ENCODE measurements around the gene ADAMTSL2.

Gene ADAMTSL2

DNA sequence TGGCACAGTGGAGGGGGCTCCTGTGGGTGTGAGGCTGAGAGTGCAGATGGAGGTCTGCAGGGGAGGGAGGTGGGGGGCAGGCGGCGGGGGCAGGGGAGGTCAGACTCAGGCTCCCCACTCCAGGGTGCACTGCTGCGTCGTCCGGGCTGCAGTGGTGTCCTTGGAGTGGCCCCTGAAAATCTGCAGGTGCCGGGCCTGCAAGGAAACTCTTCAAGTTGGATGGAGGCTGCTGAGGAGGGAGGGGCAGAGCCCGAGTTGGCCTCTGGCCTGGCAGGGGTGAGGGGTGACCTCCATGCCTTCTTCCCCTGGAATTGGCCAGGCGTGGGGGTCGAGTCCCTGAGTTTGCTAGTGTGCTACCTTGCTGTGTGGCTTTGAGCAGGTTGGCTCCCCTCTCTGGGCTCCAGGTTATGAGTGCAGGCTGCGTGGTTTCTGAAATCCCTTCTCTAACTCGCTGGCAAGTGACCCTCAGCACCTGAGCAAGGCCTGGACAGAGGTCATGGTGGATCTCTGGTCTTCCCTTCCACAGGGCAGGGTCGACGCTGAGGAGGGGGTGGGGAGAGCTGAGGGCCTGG lies 888 bp downstream of the ADAMTSL2 start:
- H3K9me3 ChIP-seq (ENCODE audit: control insufficient read depth in 1 of 2, low read length in 2 of 2), result no peaks in the 10 kb centered on the region
- H3K36me3 ChIP-seq (ENCODE audit: control insufficient read depth in 1 of 2, insufficient read depth in 2 of 2, low read length in 2 of 2), result no peaks in the 10 kb centered on the region
- H3K4me1 ChIP-seq (ENCODE audit: control insufficient read depth in 1 of 2, insufficient read depth in 2 of 2, low read length in 2 of 2), result peaks cover 10 to 11% of the 10 kb centered on the region in 2 donors
- H3K27me3 ChIP-seq (ENCODE audit: control insufficient read depth in 1 of 2, insufficient read depth in 2 of 2, low read length in 2 of 2), result peaks cover 11 to 36% of the 10 kb centered on the region in 2 donors
- no peak overlapping the region for H3K27ac ChIP-seq (ENCODE audit: low read depth, low read length)
- H3K4me3 ChIP-seq (ENCODE audit: low read depth in 1 of 2, low read length in 2 of 2), result no peak overlapping the region
- H3K9ac ChIP-seq (ENCODE audit: low read depth in 1 of 2, low read length in 2 of 2), result no peak overlapping the region

DNA sequence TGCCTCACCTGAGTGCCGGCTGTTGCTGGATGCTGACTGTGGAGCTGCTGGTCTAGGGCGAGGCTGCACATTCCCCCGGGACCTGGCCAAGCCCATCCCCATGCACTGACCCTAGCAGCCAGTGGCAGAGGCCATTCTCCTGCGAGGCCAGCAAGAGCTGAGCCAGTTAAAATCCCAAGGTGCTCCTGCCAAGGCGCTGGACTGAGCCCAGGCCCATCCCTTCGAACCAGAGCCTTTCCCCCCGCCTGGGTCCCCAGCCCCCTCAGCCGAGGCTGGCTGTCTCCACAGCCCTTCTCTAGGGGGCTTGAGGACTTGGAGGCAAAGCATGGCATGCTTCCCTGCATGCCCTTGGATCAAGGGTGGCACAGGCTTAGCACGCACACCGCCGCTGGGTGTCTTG lies 1.6 kb downstream of the ADAMTSL2 start:
- H3K27me3 ChIP-seq (ENCODE audit: control insufficient read depth in 1 of 2, insufficient read depth in 2 of 2, low read length in 2 of 2), result peaks cover 11 to 36% of the 10 kb centered on the region in 2 donors
- H3K36me3 ChIP-seq (ENCODE audit: control insufficient read depth in 1 of 2, insufficient read depth in 2 of 2, low read length in 2 of 2), result no peaks in the 10 kb centered on the region
- H3K4me1 ChIP-seq (ENCODE audit: control insufficient read depth in 1 of 2, insufficient read depth in 2 of 2, low read length in 2 of 2), result peaks cover 10 to 11% of the 10 kb centered on the region in 2 donors
- H3K4me3 ChIP-seq (ENCODE audit: low read depth in 1 of 2, low read length in 2 of 2), result no peak overlapping the region
- H3K9ac ChIP-seq (ENCODE audit: low read depth in 1 of 2, low read length in 2 of 2), result no peak overlapping the region
- H3K27ac ChIP-seq (ENCODE audit: low read depth, low read length), result no peak overlapping the region
- H3K9me3 ChIP-seq (ENCODE audit: control insufficient read depth in 1 of 2, low read length in 2 of 2), result no peaks in the 10 kb centered on the region

DNA sequence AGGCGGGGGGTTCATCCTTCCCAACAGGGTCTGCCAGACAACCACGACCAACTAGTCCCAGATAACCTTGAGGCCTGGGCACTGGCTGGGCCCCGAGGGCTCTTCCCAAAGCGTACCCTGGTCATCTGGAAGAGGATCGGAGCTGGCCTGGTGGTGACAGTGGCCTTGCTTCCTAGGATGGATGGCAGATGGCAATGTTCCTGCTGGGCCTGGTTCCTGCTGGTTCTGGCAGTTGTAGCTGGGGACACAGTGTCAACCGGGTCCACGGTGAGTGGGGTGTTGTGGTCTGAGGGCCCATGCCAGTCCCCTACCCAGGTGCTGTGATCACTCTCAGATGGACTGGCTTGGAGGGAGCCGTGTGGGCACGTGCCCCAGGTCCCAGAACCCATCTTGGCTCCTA lies 2.0 kb downstream of the ADAMTSL2 start:
- no peaks in the 10 kb centered on the region for H3K36me3 ChIP-seq (ENCODE audit: control insufficient read depth in 1 of 2, insufficient read depth in 2 of 2, low read length in 2 of 2)
- no peaks in the 10 kb centered on the region for H3K9me3 ChIP-seq (ENCODE audit: control insufficient read depth in 1 of 2, low read length in 2 of 2)
- H3K9ac ChIP-seq (ENCODE audit: low read depth in 1 of 2, low read length in 2 of 2), result no peak overlapping the region
- H3K27ac ChIP-seq (ENCODE audit: low read depth, low read length), result no peak overlapping the region
- no peak overlapping the region for H3K4me3 ChIP-seq (ENCODE audit: low read depth in 1 of 2, low read length in 2 of 2)
- H3K4me1 ChIP-seq (ENCODE audit: control insufficient read depth in 1 of 2, insufficient read depth in 2 of 2, low read length in 2 of 2), result peaks cover 10 to 11% of the 10 kb centered on the region in 2 donors
- peaks cover 11 to 36% of the 10 kb centered on the region in 2 donors for H3K27me3 ChIP-seq (ENCODE audit: control insufficient read depth in 1 of 2, insufficient read depth in 2 of 2, low read length in 2 of 2)

DNA sequence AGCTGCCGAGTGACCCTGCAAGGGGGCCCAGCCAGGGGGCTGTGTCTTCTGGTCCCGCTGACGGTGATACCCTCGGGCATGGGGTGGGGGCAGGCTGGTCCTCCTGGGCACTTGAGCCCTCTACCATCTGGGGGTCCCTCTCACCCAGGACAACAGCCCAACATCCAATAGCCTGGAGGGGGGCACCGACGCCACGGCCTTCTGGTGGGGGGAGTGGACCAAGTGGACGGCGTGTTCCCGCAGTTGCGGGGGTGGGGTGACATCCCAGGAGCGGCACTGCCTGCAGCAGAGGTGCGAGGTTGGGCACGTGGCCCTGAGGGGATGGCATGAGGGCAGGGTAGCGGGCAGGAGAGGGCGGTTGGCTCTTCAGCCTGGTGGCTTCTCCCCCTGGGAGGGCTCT lies 2.8 kb downstream of the ADAMTSL2 start:
- H3K27ac ChIP-seq (ENCODE audit: low read depth, low read length), result no peak overlapping the region
- no peaks in the 10 kb centered on the region for H3K36me3 ChIP-seq (ENCODE audit: control insufficient read depth in 1 of 2, insufficient read depth in 2 of 2, low read length in 2 of 2)
- no peak overlapping the region for H3K4me3 ChIP-seq (ENCODE audit: low read depth in 1 of 2, low read length in 2 of 2)
- H3K4me1 ChIP-seq (ENCODE audit: control insufficient read depth in 1 of 2, insufficient read depth in 2 of 2, low read length in 2 of 2), result peaks cover 10 to 11% of the 10 kb centered on the region in 2 donors
- H3K9ac ChIP-seq (ENCODE audit: low read depth in 1 of 2, low read length in 2 of 2), result no peak overlapping the region
- peaks cover 11 to 36% of the 10 kb centered on the region in 2 donors for H3K27me3 ChIP-seq (ENCODE audit: control insufficient read depth in 1 of 2, insufficient read depth in 2 of 2, low read length in 2 of 2)
- no peaks in the 10 kb centered on the region for H3K9me3 ChIP-seq (ENCODE audit: control insufficient read depth in 1 of 2, low read length in 2 of 2)

DNA sequence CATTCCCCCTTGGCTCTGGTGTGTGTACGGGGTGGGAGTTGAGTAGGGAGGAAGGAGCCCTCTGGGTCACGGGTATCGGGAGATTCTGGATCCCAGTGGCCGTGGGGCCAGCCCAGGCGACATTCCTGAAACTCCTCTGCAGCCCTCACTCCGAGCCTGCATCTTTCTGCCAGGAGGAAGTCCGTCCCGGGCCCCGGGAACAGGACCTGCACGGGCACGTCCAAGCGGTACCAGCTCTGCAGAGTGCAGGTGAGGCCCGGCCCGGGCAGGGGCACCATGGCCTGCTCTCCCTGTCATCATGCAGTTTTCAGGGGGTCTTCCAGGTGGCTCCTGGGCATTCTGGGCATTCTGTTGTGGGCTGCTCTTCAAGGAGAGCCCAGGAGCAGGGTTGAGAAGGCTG lies 3.7 kb downstream of the ADAMTSL2 start:
- Histone ChIP-seq H3K9me3 (ENCODE audit: control insufficient read depth in 1 of 2, low read length in 2 of 2) (no peaks in the 10 kb centered on the region), H3K27ac (ENCODE audit: low read depth, low read length) (no peak overlapping the region), H3K27me3 (ENCODE audit: control insufficient read depth in 1 of 2, insufficient read depth in 2 of 2, low read length in 2 of 2) (peaks cover 11 to 31% of the 10 kb centered on the region in 2 donors), H3K36me3 (ENCODE audit: control insufficient read depth in 1 of 2, insufficient read depth in 2 of 2, low read length in 2 of 2) (no peaks in the 10 kb centered on the region), H3K4me3 (ENCODE audit: low read depth in 1 of 2, low read length in 2 of 2) (no peak overlapping the region), H3K9ac (ENCODE audit: low read depth in 1 of 2, low read length in 2 of 2) (no peak overlapping the region), H3K4me1 (ENCODE audit: control insufficient read depth in 1 of 2, insufficient read depth in 2 of 2, low read length in 2 of 2) (peaks cover 10 to 11% of the 10 kb centered on the region in 2 donors)

DNA sequence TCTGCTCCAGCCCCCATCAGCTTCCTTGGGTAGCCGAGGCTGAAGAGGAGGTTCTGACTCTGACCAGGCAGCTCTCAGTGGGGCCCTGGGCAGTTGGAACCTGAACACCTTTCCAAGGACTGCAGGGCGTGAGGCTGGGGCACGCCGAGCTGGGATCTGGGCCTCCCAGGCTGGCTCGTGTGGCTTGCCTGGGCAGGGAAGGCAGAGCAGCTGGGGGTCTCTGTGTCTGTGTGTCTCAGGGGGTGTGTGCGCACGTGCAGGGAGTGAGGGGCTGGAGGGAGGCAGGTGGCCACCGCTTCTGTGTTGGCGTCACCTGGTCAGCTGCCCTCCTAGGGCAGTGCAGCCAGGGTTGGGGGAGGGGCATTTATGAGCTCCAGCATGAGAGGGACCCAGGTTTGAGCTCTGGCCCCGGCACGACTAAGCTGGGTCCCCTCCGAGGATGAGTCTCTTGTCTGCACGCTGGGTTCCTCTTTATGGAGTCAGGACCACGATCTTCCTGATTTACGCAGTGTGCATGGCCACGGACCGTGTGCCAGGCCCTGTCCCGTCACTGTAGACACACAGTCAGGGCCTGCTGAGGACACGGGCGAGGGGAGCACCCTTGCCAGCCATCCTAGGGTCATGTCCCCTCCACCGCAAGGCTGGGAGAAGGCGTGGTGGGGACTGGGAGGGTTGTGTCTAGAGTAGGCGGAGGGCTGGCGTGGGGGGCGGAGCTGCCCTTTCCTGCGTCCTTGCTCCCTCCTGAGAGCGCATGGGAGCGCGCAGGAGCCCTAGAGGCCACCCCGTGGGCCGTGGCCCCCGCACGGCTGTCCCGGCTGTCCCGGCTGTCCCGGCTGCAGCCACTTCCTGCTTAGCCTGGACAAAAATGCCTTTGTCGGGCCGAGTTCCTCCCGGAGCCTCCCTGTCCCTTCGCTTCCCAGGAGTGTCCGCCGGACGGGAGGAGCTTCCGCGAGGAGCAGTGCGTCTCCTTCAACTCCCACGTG lies 4.6 kb downstream of the ADAMTSL2 start:
- Histone ChIP-seq H3K9me3 (ENCODE audit: control insufficient read depth in 1 of 2, low read length in 2 of 2) (no peaks in the 10 kb centered on the region), H3K4me1 (ENCODE audit: control insufficient read depth in 1 of 2, insufficient read depth in 2 of 2, low read length in 2 of 2) (peaks cover 5 to 10% of the 10 kb centered on the region in 2 donors), H3K27ac (ENCODE audit: low read depth, low read length) (no peak overlapping the region), H3K27me3 (ENCODE audit: control insufficient read depth in 1 of 2, insufficient read depth in 2 of 2, low read length in 2 of 2) (peaks cover 1 to 22% of the 10 kb centered on the region in 2 donors), H3K9ac (ENCODE audit: low read depth in 1 of 2, low read length in 2 of 2) (no peak overlapping the region), H3K36me3 (ENCODE audit: control insufficient read depth in 1 of 2, insufficient read depth in 2 of 2, low read length in 2 of 2) (no peaks in the 10 kb centered on the region), H3K4me3 (ENCODE audit: low read depth in 1 of 2, low read length in 2 of 2) (peak overlapping the region; percentile 28 to 35)

DNA sequence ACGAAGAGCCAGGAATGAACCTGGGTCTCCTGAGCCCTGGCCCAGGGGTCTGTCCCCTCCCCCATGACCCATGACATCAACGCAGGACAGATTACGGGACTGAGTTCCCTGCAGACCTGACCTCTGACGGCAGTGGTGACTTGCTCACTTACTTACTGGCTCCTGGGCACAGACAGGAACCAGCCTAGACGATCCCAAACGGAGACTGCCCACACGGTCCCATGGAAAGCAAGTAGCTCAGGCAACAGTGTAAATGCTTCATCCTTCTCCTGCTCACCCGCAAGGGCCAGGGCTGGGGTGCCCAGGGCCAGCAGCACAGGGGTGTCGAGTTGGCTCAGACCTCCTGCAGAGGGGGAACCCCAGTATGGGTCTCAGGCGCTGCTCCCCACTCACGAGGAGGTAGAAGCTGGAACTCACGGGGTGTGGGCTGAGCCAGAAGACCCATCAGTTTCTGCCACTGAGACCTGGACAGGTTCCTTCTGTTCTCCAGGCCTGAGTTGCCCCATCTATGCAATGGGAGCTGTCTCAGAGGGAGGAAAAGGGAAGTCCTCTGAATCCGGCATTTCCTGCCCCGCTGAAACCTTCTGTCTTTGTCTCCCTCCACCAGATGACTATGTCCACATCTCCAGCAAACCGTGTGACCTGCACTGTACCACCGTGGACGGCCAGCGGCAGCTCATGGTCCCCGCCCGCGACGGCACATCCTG lies 5.6 kb downstream of the ADAMTSL2 start:
- Histone ChIP-seq H3K4me3 (ENCODE audit: low read depth in 1 of 2, low read length in 2 of 2) (no peak overlapping the region), H3K4me1 (ENCODE audit: control insufficient read depth in 1 of 2, insufficient read depth in 2 of 2, low read length in 2 of 2) (peaks cover 5 to 10% of the 10 kb centered on the region in 2 donors), H3K27ac (ENCODE audit: low read depth, low read length) (no peak overlapping the region), H3K9me3 (ENCODE audit: control insufficient read depth in 1 of 2, low read length in 2 of 2) (no peaks in the 10 kb centered on the region), H3K27me3 (ENCODE audit: control insufficient read depth in 1 of 2, insufficient read depth in 2 of 2, low read length in 2 of 2) (peaks cover 0 to 17% of the 10 kb centered on the region in 2 donors), H3K9ac (ENCODE audit: low read depth in 1 of 2, low read length in 2 of 2) (no peak overlapping the region), H3K36me3 (ENCODE audit: control insufficient read depth in 1 of 2, insufficient read depth in 2 of 2, low read length in 2 of 2) (no peaks in the 10 kb centered on the region)

DNA sequence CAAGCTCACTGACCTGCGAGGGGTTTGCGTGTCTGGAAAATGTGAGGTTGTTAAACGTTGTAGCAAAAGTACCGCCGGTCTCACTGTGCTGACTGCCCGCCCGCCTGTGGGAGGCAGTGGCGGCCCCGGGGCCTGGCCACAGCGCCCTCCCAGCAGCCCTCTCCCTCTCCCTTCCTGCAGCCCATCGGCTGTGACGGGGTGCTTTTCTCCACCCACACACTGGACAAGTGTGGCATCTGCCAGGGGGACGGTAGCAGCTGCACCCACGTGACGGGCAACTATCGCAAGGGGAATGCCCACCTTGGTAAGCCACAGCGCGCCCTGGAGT lies 6.2 kb downstream of the ADAMTSL2 start:
- Histone ChIP-seq H3K36me3 (ENCODE audit: control insufficient read depth in 1 of 2, insufficient read depth in 2 of 2, low read length in 2 of 2) (no peaks in the 10 kb centered on the region), H3K9ac (ENCODE audit: low read depth in 1 of 2, low read length in 2 of 2) (no peak overlapping the region), H3K4me3 (ENCODE audit: low read depth in 1 of 2, low read length in 2 of 2) (no peak overlapping the region), H3K4me1 (ENCODE audit: control insufficient read depth in 1 of 2, insufficient read depth in 2 of 2, low read length in 2 of 2) (peaks cover 5 to 10% of the 10 kb centered on the region in 2 donors), H3K27ac (ENCODE audit: low read depth, low read length) (no peak overlapping the region), H3K27me3 (ENCODE audit: control insufficient read depth in 1 of 2, insufficient read depth in 2 of 2, low read length in 2 of 2) (peaks cover 0 to 16% of the 10 kb centered on the region in 2 donors), H3K9me3 (ENCODE audit: control insufficient read depth in 1 of 2, low read length in 2 of 2) (no peaks in the 10 kb centered on the region)

DNA sequence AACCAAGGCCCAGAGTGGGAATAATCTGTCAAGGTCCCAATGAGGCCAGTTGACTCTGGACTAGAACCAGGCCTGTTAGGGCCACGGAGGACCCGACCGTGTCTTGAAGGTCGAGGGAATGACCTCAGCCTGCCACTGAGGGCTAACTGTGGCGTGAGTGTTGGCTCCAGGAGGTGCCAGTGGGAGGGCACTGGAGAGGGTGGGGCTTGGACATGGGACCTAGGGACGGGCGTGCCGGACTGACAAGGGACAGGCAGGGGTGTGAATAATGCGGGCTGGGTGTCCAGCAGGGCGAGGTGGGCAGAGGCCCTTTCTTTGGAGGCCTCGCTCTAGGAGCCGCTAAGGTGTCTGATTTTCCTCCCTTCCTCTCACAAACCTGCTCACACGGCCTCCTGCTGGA lies 7.5 kb downstream of the ADAMTSL2 start:
- Histone ChIP-seq H3K27ac (ENCODE audit: low read depth, low read length) (no peak overlapping the region), H3K36me3 (ENCODE audit: control insufficient read depth in 1 of 2, insufficient read depth in 2 of 2, low read length in 2 of 2) (no peaks in the 10 kb centered on the region), H3K27me3 (ENCODE audit: control insufficient read depth in 1 of 2, insufficient read depth in 2 of 2, low read length in 2 of 2) (peaks cover 0 to 11% of the 10 kb centered on the region in 2 donors), H3K9ac (ENCODE audit: low read depth in 1 of 2, low read length in 2 of 2) (no peak overlapping the region), H3K9me3 (ENCODE audit: control insufficient read depth in 1 of 2, low read length in 2 of 2) (no peaks in the 10 kb centered on the region), H3K4me3 (ENCODE audit: low read depth in 1 of 2, low read length in 2 of 2) (no peak overlapping the region), H3K4me1 (ENCODE audit: control insufficient read depth in 1 of 2, insufficient read depth in 2 of 2, low read length in 2 of 2) (peaks cover 5 to 10% of the 10 kb centered on the region in 2 donors)

Data from duodenal mucosa (tissue), 2 donors.